Stimulated activated CD8-positive, alpha-beta memory T cell treated with anti-CD3 and anti-CD28 coated beads, Interleukin-7, amount 100 ng/mL, for 4 hours (primary cell): Measurements from ENCODE around the gene ZC3H13.

ENCODE experiments used
- DNase-seq, 2 donors: peaks; one replicate each; pipeline ENCODE4 v3.0.0-alpha.2; 2020; ENCODE audit warnings: low read depth in 2 of 2

The ZC3H13 gene

GRCh38 chr13:46059405-46059804, 6.9 kb upstream of the ZC3H13 start:
- DNase-seq, result no peak

- no peak for DNase-seq
These were observed 5.7 kb upstream of the ZC3H13 start for GRCh38 chr13:46058268-46058667.

GRCh38 chr13:46057256-46058015, 4.9 kb upstream of the ZC3H13 start:
- DNase-seq, result no peak

GRCh38 chr13:46053162-46054012, 841 bp upstream of the ZC3H13 start:
- no peak for DNase-seq

DNA sequence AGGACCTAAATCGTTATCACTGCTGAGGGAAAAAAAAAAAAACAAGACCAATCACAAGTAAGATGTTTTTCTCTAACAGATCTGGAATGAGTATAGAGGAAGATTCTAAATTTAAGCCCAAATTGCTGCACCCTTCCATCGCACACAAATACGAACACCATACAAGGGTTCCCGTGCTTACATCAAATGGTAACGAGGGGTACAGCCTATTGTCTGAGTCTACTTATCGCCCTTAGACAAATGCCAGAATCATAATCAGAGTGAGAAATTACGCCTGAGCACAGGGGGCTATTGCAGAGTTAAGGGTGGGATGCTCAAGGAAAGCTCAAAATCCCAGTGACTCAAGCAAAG, 603 bp downstream of the ZC3H13 start:
- no peak for DNase-seq

DNA sequence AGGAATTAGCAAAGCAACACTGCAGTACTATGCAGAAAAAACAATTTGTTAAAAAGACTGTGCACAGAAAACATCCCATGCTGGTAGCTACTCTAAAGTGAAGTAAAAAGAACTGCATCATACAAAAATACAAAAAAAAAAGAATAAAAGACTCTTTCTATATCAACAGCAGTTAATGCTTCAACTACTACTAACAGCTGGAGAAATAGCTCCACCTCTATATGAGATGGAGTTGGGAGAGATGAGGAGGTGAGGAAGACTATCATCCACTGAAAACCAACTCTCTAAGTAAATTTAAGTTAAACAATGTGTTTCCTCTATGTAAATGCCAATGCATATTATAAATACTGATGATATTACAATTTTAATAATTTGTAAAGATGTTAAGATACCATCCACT, 1.8 kb downstream of the ZC3H13 start:
- no peak for DNase-seq

- no peak for DNase-seq
These were observed 7.1 kb downstream of the ZC3H13 start for GRCh38 chr13:46045424-46045823.

DNA sequence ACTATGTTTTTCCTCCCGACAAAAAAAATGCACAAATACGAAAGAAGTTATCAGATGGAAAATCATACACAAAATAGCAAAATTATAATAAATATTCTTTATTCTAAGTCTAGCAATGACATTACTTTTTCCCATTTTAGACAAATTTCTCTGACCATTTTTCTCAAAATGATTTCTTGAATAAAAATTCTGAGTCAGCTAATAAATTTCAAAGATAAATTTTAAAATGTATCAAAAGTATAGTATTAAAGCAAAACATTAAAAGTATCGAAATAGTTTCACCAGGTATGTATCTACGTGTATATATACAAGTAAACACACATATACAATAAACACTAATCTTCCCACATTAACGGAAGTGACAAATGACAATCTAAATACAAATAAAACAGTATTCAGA, 8.9 kb downstream of the ZC3H13 start:
- DNase-seq, result no peak

DNA sequence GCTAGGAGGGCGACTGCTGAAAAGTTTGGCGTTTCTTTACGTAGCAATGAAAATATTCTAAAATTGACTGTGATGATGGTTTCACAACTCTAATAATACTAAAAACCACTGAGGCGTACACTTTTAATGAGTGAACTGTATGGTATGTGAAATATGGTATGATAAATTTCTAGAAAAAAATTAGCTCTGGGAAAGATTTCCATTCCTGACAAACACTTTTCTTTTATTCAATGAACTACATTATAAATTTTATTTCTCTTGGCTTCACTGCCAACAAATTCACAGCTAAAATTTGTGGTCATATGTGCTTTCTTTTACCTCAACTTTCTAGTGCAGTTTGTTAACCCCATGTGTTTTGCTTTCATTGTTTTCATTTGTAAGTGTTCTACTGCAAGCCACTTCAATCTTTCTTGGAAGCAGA, 11.1 kb downstream of the ZC3H13 start:
- DNase-seq, result no peak

DNA sequence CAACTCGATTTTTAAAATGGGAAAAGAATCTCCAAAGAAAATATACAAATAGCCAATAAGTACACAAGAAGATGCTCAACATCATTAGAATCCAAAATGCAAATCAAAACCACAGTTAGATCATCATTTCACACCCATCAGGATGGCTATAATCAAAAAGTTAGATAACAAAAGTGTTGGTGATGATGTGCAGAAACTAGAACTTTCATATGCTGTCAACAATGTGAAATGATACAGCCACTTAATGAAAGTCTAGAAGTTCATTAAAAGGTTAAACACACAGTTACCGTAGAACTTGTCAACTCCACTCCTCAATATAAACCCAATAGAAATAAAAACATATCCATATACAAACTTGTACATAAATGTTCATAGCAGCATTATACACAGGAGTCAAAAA, 11.8 kb downstream of the ZC3H13 start:
- no peak for DNase-seq

- DNase-seq, result no peak
These were observed 12.9 kb downstream of the ZC3H13 start for GRCh38 chr13:46039411-46040182.

GRCh38 chr13:46038296-46038695, 14.2 kb downstream of the ZC3H13 start:
- no peak for DNase-seq

DNA sequence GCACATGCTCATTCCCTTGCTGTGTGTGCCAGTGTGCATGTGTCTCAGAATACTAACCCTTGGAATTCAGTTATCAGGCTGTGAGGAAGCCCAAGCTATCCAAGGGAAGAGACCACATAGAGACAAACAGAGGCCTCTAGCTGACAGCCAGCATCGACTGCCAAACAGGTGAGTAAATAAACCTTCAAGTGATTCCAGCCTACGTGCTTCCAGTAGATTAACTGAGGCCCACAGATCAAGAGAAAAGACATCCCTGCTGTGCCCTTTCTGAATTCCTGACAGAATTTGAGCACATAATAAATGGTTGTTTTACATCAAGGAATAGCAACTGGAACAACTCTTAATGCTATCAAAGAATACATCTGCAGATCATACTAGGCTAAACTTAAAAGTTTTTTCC, 17.5 kb downstream of the ZC3H13 start:
- DNase-seq, result no peak

- no peak for DNase-seq
These were observed 20.2 kb downstream of the ZC3H13 start for GRCh38 chr13:46032341-46032740.

DNA sequence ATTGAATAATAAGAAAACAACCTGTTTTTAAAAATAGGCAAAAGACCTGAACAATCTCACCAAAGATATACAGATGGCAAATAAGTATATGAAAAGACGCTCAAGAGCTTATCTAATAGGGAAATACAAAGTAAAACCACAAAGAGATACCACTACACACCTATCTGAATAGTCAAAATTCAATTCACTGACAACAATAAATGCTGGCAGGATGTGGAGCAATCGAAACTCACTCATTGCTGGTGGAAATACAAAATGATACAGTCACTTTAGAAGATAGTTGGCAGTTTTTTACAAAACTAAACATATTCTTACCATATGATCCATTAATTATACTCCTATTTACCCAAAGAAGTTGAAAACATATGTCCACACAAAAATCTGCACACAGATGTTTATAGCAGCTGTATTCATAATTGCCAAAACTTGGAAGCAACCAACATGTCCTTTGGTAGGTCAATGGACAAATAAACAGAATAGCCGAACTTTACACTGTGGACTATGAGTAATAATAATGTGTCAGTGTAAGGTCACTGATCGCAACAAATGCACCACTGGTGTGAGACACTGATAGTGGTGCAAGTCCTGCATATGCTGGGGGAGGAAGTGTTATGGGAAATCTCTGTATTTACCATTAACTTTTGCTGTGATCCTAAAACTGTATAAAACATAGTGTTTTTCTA, 20.8 kb downstream of the ZC3H13 start:
- DNase-seq, result no peak

DNA sequence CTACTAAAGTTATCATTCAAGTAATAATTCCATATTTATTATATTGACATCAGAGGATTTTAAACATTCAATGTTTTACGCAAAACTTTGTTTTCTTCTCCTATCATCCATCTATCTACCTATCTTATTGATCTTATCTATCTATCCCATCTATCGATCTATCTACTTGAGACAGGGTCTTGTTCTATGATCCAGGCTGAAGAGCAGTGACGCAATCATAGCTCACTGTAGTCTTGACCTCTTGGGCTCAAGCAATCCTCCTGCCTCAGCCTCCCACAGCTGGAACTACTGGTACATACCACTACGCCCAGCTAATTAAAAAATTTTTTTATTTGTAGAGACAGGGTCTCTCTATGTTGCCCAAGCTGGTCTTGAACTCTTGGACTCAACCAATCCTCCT, 27.4 kb downstream of the ZC3H13 start:
- no peak for DNase-seq

- no peak for DNase-seq
These were observed 30.1 kb downstream of the ZC3H13 start for GRCh38 chr13:46022481-46022880.

- no peak for DNase-seq
These were observed 36.3 kb downstream of the ZC3H13 start for GRCh38 chr13:46016216-46016615.

DNA sequence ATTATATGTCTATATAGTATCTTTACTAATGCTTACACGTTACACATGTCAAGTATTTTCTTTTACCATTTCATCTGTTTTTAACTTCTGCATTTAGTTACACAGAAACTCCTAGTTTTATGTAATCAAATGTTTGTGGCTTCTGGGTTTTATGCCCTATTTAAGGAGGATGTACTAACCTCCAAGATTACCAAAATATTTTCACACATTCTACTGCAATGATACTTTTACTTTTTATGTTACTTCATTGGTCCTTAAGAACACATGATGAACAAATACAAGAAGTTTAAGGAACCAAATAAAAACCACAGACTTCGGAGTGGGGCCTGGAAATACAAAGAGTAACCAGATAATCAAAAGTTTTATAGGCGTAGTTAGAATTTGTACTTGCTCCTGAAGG, 37.2 kb downstream of the ZC3H13 start:
- no peak for DNase-seq

DNA sequence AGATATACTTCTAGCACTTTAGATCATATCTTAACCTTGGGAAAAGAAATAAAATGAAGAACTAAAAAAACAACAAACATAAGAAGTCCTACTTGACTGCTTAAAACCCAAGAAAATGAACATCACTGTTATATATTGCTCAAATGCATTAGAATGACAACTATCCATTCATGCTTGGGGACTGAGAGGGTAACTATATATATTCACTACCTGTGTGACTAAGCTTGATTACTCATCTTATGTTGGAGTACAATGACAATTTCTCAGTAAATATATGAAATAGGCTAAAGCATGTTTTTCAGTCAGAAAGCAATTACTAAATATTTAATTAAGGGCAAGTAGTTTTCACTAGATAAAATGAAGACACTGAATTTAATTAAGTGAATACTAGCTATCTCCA, 40.1 kb downstream of the ZC3H13 start:
- no peak for DNase-seq

- DNase-seq, result no peak
These were observed 42.4 kb downstream of the ZC3H13 start for GRCh38 chr13:46010148-46010547.

DNA sequence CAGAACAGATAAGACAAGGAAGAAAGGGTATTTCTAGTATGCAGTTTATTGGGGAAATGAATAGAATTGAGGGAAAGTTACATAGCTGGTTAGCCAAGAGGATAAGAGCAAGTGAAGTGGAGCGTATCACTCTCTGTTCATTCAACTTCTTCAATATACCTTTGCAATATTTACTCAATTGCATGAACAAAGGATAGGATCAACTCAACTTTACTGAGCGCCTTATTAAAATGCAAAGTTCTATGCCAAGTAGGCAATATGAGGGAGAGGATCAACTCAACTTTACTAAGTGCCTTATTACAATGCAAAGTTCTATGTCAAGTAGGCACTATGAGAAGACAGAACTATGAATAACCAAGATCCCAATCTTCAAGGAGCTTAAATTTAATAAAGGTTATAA, 43.9 kb downstream of the ZC3H13 start:
- no peak for DNase-seq
